Midbrain (tissue), 1 donor: ENCODE measurements around the gene SLC43A2.
"Not testable (repeated sequence)": the region's sequence is repeated elsewhere in the genome, so short reads cannot be mapped to it uniquely, and the experiment has no call there.

Experiments
- DNase-seq: peaks from one replicate; lab custom pipeline; 2025; lab: John Stamatoyannopoulos, UW

Gene SLC43A2

GRCh38 chr17:1590029-1590746 lies 38.4 kb downstream of the SLC43A2 start:
- peak; percentile 10 for DNase-seq

GRCh38 chr17:1588821-1589585 lies 39.6 kb downstream of the SLC43A2 start:
- no peak for DNase-seq

GRCh38 chr17:1584167-1584566 lies 44.5 kb downstream of the SLC43A2 start:
- DNase-seq: no peak

DNA sequence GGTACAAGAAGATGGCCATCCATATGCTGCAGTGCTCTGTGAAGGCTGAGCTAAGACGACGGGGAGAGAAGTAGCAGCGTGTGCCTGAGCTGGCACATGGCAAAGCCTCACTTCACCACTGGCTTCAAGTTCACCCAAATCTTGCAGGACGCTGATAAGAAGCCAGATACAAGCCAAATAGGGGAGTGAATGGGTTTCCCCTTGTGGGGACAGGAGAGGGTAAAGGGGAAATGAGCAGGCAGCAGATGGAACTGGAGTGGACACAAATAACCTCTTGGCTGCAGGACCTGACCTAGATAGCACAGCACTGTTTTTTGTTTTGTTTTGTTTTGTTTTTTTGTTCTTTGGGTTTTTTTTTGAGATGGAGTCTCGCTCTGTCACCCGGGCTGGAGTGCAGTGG lies 45.1 kb downstream of the SLC43A2 start:
- no peak for DNase-seq

DNA sequence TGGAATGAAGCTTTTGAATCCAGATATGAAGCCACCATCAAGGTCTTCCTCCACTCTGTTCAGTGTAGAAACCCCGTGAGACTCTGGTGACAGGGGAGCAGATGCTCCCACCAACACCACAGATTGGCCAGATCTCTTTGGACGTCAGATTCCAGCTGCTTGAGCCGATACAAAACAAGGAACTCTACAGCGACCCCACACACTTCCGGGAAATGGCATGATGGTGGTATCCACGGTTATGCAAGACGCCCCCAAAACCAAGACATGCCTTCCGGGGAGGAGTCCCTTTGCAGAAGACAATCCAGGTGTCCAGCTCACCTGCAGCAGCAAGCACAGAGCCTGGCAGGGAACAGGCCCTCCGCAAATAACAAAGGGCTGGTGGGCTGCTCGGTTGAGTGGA lies 46.3 kb downstream of the SLC43A2 start:
- no peak for DNase-seq

DNA sequence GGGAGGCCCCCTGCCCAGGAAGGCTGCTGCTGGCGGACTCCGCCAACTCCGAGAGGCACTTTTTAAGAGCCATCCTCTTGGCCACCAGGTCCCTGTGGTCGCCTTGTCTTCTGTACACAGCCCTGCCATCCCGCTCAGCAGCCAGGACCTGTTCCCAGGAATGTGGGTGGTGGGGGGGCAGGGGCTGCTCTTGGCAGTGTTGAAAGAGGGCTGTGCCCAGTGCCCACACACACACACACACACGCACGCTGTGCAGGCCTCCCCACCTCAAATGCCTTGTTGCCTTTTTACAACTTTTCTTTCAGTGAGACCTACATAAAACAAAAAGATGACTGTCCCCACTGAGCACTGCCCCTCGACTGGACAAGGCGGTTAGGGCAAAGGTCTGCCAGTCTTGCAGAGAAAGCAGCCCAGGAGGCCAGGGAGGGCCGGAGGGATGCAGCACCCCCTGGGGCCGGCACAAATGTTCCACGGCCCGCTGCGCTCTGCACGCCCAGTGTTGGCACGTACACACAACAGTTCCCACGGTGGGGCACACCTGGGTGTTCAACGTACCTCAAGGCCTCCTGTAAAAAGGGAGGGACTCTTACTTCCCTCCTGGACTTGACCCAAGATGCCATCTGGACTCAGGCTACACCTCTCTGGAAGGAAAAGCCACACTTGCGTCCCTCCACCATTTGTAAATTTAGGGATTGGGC lies 47.5 kb downstream of the SLC43A2 start:
- DNase-seq: no peak

DNA sequence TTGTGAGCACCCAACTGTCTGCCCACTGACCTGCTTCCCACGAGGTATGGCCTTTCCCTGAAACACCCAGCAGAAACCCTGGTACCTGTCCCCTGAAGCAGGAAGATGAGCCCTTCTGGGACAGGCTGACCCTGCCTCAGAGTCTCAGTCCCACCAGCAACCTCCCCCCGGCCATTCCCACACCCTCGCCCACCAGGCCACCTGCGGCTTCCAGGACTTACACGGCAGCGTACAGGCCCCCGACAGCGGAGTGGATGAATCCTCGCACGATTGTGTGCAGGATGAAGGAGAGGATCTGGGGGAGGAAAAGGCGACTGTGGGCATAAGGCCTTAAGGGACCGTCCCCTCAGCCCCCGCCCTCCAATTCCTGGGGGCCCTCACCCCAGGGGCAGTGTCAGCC lies 50.6 kb downstream of the SLC43A2 start:
- no peak for DNase-seq

- no peak for DNase-seq
These were observed 51.0 kb downstream of the SLC43A2 start for GRCh38 chr17:1577583-1578013.

- DNase-seq: peak; percentile 80
These were observed 51.5 kb downstream of the SLC43A2 start for GRCh38 chr17:1577182-1577581.

- no peak for DNase-seq
These were observed 52.1 kb downstream of the SLC43A2 start for GRCh38 chr17:1576500-1576899.

DNA sequence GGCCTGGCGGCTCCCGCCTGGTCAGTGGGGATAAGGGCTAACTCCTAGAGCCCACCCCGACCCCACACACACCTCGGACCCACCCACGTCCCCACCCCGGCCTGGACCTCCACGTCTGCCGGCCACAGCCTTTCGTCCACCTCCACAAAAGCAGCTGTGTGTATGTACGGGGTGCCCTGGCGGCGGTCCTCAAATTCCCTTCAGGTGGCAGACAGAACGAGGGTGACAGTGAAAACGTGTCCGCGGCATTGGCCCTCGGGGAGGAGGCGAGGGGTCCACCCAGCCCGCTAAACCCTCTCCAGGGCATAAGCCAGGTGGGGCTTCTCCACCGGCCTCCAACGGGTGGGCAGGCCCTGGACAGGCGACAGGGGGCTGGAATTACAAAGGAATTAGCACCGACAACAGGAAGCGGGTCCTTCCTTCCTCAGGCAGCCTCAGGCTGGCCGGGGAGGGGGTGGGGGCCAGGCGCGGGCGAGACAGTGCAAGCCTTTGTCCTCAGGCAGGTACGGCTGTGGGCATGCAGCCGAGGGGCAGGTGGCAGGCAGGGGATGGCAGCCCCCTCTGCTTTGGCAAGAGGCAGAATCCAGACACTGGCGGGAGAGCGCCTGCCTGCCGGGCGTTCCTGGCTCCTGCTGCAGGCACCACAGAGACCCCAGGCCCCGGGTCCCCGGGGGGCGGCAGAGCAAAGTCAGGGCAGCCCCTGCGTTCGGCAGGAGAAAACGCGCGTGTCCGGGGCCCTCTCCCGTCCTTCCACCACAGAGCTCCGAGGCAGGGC lies 53.8 kb downstream of the SLC43A2 start:
- DNase-seq: no peak

- peak; percentile 88 for DNase-seq
These were observed 54.5 kb downstream of the SLC43A2 start for GRCh38 chr17:1573932-1574696.

DNA sequence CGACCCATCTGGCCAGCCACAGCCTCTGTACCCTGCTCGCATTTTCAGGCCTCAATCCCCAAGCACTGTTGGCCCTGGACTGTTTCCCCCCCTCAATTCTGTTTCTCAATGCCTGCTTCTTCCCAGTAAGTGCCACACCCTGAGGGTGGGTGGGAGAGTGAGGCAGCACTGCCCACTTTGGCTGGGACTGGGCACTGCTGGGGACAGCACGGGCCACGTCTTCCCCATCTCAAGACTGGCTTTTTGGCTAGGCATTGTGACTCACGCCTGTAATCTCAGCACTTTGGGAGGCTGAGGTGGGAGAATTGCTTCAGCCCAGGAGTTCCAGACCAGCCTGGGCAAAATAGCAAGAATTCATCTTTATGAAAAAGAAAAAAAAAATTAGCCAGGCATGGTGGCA lies 56.0 kb downstream of the SLC43A2 start:
- not testable (repeated sequence) for DNase-seq

GRCh38 chr17:1571341-1571704 lies 57.3 kb downstream of the SLC43A2 start:
- no peak for DNase-seq

GRCh38 chr17:1568950-1569810 lies 59.5 kb downstream of the SLC43A2 start:
- DNase-seq: no peak

DNA sequence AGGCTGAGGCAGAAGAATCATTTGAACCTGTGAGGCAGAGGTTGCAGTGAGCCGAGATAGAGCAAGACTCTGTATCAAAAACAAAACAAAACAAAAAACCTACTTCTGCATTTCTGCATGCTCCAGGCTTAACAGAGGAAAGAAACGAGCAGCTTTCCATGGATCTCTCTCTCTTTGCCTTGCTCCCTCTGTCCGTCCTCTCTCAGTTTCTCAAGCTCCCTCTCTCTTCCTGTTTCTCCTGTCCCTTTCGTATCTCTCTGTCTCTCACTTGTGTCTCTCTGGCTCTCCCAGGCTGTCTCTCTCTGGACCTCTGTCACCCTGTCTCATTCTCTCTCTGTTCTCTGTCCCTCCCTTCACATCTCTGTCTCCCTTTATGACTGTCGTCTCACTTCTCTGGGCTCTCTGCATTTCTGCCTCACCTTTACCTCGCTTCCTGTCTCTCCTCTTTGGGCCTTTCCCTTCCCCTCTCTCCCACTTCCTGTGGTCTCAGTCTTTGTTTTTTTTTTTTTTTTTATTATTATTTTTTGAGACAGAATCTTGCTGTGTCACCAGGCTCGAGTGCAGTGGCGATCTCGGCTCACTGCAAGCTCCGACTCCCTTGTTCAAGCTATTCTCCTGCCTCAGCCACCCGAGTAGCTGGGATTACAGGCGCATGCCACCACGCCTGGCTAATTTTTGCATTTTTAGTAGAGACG lies 62.0 kb downstream of the SLC43A2 start:
- no peak for DNase-seq

DNA sequence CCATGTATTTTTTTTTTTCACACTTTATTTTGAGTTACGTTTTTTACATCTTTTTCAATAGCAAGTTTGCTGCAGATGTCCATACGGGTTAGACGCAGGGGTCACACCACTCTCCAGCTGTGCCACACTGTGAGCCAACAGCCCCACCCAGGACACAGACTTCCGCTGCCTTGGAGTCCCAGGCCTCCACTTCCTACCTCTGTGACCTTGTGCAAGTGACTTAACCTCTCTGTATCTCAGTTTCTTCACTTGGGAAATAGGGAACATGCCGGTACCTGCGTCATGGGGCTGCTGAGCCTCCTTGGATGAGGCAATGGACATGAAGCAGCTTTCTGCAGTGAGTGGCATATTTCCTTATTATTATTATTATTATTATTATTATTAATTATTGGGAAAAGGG lies 62.8 kb downstream of the SLC43A2 start:
- no peak for DNase-seq

DNA sequence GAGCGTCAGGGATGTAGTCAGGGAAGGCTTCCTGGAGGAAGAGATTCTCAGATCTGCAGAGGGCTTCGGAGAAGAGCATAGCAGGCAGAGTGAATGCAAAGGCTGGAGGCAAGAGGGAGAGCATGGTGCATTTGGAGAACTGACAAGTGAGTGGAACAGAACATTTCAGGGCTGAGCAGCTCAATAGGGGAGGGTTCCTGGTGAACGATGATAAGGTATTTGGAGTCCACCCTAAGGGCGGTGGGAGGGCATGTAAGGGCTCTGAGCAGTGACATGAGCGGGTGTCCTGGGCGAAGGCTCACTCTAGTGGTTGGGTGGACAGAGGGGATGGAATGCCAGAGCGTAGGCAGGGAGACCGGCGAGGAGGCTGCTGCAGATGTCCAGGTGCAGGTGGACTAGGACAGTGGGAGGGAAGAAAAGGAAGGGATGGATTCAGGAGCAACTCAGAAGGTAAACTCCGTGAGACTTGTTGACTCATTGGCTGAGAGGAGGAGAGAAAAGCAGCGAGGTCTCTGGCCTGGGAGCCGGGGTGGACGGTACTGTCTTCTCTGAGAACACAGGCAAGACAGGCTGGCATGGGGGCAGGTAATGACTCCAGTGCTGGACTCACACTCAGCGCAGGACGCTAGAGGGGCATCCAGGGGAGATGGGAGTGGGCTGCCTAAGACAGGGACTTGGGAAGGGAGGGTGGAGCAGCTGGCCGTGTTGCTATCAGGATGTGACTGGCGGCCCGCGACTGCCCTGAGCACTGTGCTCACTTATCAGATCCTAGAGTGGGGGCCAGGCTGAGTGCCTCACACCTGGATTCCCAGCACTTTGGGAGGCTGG lies 64.6 kb downstream of the SLC43A2 start:
- no peak for DNase-seq

- not testable (repeated sequence) for DNase-seq
These were observed 65.2 kb downstream of the SLC43A2 start for GRCh38 chr17:1563471-1563785.
